PC-3 (cell line): ENCODE data around the gene PLPPR1. TPM values are rescaled to one million over a fixed set of nuclear protein-coding genes. Genes with fewer than 3 reads are reported as not detected.

Source experiments
- ATAC-seq: fragments of 200-7000 bp; cut with Tn5 transposase; 2 replicates; pipeline ENCODE4 v1.9.1; 2020; ENCODE audit warnings: mild to moderate bottlenecking, moderate library complexity
- BruUV-seq: library from RNA; stranded (reverse); fragments of 400-500 nt; replicated peaks from 2 replicates; lab custom pipeline; 2021; lab: Mats Ljungman, UMichigan
- CTCF ChIA-PET: fragments of 300-600 bp; sonication (Branson Sonifier 250); formaldehyde crosslinking; loops from one replicate; lab custom pipeline; 2022; ENCODE audit warnings: antibody characterized with exemption; lab: Charles Lee
- POLR2A ChIA-PET: fragments of 300-600 bp; sonication (Branson Sonifier 250); formaldehyde crosslinking; loops from one replicate; lab custom pipeline; 2022; ENCODE audit warnings: antibody characterized with exemption; ENCODE audit not compliant: unreplicated experiment; lab: Charles Lee
- DNase-seq: peaks from one replicate; pipeline ENCODE4 v3.0.0-alpha.2; 2015
- H2AFZ ChIP-seq: fragments of 300-600 bp; sonication (generic); 2 replicates; pipeline ENCODE4 v1.6.0; 2016; ENCODE audit warnings: antibody characterized with exemption, low read length
- H3F3A ChIP-seq: fragments of 300-600 bp; sonication (generic); one replicate; pipeline ENCODE4 v1.6.0; 2017; ENCODE audit warnings: antibody characterized with exemption, low read length, control low read depth, mild to moderate bottlenecking; ENCODE audit not compliant: unreplicated experiment
- H3K27ac ChIP-seq: fragments of 300-600 bp; sonication (generic); 2 replicates; pipeline ENCODE4 v1.5.1; 2016; ENCODE audit warnings: mild to moderate bottlenecking, low read length
- H3K27me3 ChIP-seq: fragments of 300-600 bp; sonication (generic); 2 replicates; pipeline ENCODE4 v1.6.1; 2016; ENCODE audit warnings: low read length, mixed read lengths
- H3K36me3 ChIP-seq: fragments of 300-600 bp; sonication (generic); 2 replicates; pipeline ENCODE4 v1.6.1; 2016; ENCODE audit warnings: low read depth, mixed run types, low read length, mixed read lengths
- H3K4me1 ChIP-seq: fragments of 300-600 bp; sonication (generic); 2 replicates; pipeline ENCODE4 v1.5.1; 2016; ENCODE audit warnings: low read length; ENCODE audit not compliant: insufficient read depth
- H3K4me2 ChIP-seq: fragments of 300-600 bp; sonication (generic); 2 replicates; pipeline ENCODE4 v1.6.0; 2016; ENCODE audit warnings: low read length
- H3K4me3 ChIP-seq: fragments of 300-600 bp; sonication (generic); 2 replicates; pipeline ENCODE4 v1.5.1; 2016; ENCODE audit warnings: mild to moderate bottlenecking, low read length, mixed read lengths
- H3K79me2 ChIP-seq: fragments of 300-600 bp; sonication (generic); 2 replicates; pipeline ENCODE4 v1.6.1; 2017; ENCODE audit warnings: low read length, mixed read lengths
- H3K9ac ChIP-seq: fragments of 300-600 bp; sonication (generic); 2 replicates; pipeline ENCODE4 v1.6.0; 2016; ENCODE audit warnings: mild to moderate bottlenecking, low read length
- H3K9me2 ChIP-seq: fragments of 300-600 bp; sonication (generic); replicated peaks from 2 replicates; pipeline ENCODE4 v1.6.1; 2016; ENCODE audit warnings: mixed run types, low read length, mixed read lengths
- H3K9me3 ChIP-seq: fragments of 300-600 bp; sonication (generic); 2 replicates; pipeline ENCODE4 v1.6.1; 2016; ENCODE audit warnings: low read length, mixed read lengths
- H4K20me1 ChIP-seq: fragments of 300-600 bp; sonication (generic); 2 replicates; pipeline ENCODE4 v1.6.1; 2016; ENCODE audit warnings: low read length, mixed read lengths
- EZH2 ChIP-seq: fragments of 300-600 bp; sonication (generic); IDR thresholded peaks from one replicate; pipeline ENCODE4 v1.6.1; 2017; ENCODE audit warnings: antibody characterized with exemption, mild to moderate bottlenecking, low read length; ENCODE audit not compliant: unreplicated experiment
- EZH2phosphoT487 ChIP-seq: fragments of 300-600 bp; sonication (generic); IDR thresholded peaks from 2 replicates; pipeline ENCODE4 v1.6.1; 2018; ENCODE audit warnings: mild to moderate bottlenecking, antibody characterized with exemption, low read length, borderline replicate concordance
- intact Hi-C: fragments of 100-400 bp; cut with micrococcal nuclease; formaldehyde crosslinking; loops from 2 replicates; pipeline ENCODE4 v1.9.0; 2023
- total RNA-seq: library from RNA; depleted of rRNA; stranded (reverse); fragments of >200 nt; gene quantifications from 2 replicates; pipeline ENCODE4 v1.2.3, GENCODE V29; 2014
- TF ChIP-seq, protein P1 (sequence below): fragments of 300-600 bp; sonication (generic); conservative IDR thresholded peaks from 2 replicates; pipeline ENCODE4 v1.5.1; 2017; ENCODE audit warnings: antibody characterized with exemption, low read depth, mild to moderate bottlenecking, low read length

The PLPPR1 gene
- total RNA-seq, 1 experiment from 2014 or later: not detected

DNA sequence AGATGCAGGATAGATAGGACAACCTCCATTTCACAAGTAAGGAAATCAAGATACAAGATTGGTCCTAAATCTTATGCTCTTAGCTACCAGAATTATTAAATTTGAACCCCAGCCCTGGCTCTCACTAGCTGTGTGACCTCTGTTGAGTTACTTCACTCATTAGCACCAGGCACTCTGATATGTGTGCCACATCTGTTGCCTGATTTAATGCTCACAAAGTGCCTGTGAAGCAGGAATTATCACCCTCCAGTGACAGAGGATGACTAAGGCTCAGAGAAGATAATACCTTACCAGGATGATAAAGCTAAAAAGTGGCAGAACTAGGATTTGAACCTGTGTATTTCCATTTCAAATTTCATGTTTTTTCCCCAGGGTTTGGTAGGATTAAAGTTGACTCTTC, 110.0 kb downstream of the PLPPR1 start:
- no peak overlapping the region for H3K27ac ChIP-seq
- no peak for TF ChIP-seq EZH2phosphoT487
- TF ChIP-seq, protein P1, sequence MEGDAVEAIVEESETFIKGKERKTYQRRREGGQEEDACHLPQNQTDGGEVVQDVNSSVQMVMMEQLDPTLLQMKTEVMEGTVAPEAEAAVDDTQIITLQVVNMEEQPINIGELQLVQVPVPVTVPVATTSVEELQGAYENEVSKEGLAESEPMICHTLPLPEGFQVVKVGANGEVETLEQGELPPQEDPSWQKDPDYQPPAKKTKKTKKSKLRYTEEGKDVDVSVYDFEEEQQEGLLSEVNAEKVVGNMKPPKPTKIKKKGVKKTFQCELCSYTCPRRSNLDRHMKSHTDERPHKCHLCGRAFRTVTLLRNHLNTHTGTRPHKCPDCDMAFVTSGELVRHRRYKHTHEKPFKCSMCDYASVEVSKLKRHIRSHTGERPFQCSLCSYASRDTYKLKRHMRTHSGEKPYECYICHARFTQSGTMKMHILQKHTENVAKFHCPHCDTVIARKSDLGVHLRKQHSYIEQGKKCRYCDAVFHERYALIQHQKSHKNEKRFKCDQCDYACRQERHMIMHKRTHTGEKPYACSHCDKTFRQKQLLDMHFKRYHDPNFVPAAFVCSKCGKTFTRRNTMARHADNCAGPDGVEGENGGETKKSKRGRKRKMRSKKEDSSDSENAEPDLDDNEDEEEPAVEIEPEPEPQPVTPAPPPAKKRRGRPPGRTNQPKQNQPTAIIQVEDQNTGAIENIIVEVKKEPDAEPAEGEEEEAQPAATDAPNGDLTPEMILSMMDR: no peak
- TF ChIP-seq EZH2: no peak
- no peaks in the 10 kb centered on the region for H3K27me3 ChIP-seq
- no peaks in the 10 kb centered on the region for H3K9me2 ChIP-seq
- H3F3A ChIP-seq: no peaks in the 10 kb centered on the region
- no peaks in the 10 kb centered on the region for H3K9me3 ChIP-seq
- no peak overlapping the region for H3K9ac ChIP-seq
- intact Hi-C loops: no loop called here
- H3K36me3 ChIP-seq: no peaks in the 10 kb centered on the region
- no peaks in the 10 kb centered on the region for H3K79me2 ChIP-seq
- no peak overlapping the region for H2AFZ ChIP-seq
- ChIA-PET CTCF (no interaction called here), POLR2A (no interaction called here)
- ATAC-seq: no peak
- no peaks in the 10 kb centered on the region for H3K4me1 ChIP-seq
- no TSS peak for BruUV-seq
- no peak overlapping the region for H3K4me2 ChIP-seq
- no peak for DNase-seq
- no peaks in the 10 kb centered on the region for H4K20me1 ChIP-seq
- H3K4me3 ChIP-seq: no peak overlapping the region

DNA sequence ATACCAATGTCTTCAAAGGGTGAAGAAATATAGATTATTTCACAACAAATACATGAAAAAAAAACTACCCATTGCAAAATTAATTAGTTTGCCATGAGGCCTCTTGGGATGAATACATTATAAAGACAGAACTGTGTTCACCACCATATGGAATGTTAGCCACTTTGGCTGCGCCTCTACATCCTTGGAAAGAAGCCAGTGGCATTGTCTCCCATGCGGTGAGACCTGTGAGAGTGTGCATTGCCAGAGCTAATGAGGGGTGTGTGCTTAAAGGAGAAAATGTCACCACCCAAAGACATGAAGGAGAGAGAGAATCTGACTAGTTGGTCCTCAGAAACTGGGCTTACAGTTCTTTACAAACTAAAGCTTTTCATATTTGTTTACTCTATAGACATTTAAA, 110.6 kb downstream of the PLPPR1 start:
- H3K27me3 ChIP-seq: no peaks in the 10 kb centered on the region
- H3K36me3 ChIP-seq: no peaks in the 10 kb centered on the region
- CTCF ChIA-PET: no interaction called here
- H3F3A ChIP-seq: no peaks in the 10 kb centered on the region
- H4K20me1 ChIP-seq: no peaks in the 10 kb centered on the region
- H3K4me3 ChIP-seq: no peak overlapping the region
- intact Hi-C loops: no loop called here
- DNase-seq (no peak), ATAC-seq (no peak)
- no peak overlapping the region for H3K4me2 ChIP-seq
- H3K9ac ChIP-seq: no peak overlapping the region
- H3K9me2 ChIP-seq: no peaks in the 10 kb centered on the region
- TF ChIP-seq EZH2phosphoT487 (no peak), EZH2 (no peak)
- TF ChIP-seq, protein P1: no peak
- H2AFZ ChIP-seq: no peak overlapping the region
- H3K27ac ChIP-seq: no peak overlapping the region
- no peaks in the 10 kb centered on the region for H3K9me3 ChIP-seq
- BruUV-seq: no TSS peak
- H3K79me2 ChIP-seq: no peaks in the 10 kb centered on the region
- no peaks in the 10 kb centered on the region for H3K4me1 ChIP-seq
- POLR2A ChIA-PET: no interaction called here

DNA sequence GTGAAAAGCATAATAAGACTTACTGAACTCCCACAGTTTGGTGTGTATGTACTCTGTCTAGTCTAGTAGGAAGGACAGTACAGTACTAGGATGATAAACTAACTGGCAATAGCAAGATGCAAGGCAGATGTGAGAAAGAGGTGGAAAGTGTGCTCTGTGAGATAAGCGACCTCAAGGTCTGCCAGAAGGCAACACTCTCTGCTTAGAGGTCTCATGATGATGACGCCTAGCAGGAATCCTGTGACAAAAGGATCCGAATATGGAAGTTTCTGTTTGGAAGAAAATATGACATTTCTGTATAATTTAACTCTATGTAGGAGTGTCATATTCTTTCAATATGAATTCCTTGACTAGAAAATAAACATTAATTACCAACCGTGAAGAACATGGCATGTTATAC, 112.2 kb downstream of the PLPPR1 start:
- Histone ChIP-seq H3K27me3 (no peaks in the 10 kb centered on the region), H3K36me3 (no peaks in the 10 kb centered on the region), H3F3A (no peaks in the 10 kb centered on the region), H3K9ac (no peak overlapping the region), H3K79me2 (no peaks in the 10 kb centered on the region), H4K20me1 (no peaks in the 10 kb centered on the region), H3K9me2 (no peaks in the 10 kb centered on the region), H3K4me3 (no peak overlapping the region), H2AFZ (no peak overlapping the region), H3K4me1 (no peaks in the 10 kb centered on the region), H3K27ac (no peak overlapping the region), H3K4me2 (no peak overlapping the region), H3K9me3 (no peaks in the 10 kb centered on the region)
- ChIA-PET POLR2A (no interaction called here), CTCF (no interaction called here)
- BruUV-seq: no TSS peak
- ATAC-seq (no peak), DNase-seq (no peak)
- no peak for TF ChIP-seq EZH2phosphoT487
- intact Hi-C loops: no loop called here
